Right ventricle myocardium superior (tissue), 1 donor: ENCODE results near the gene FOXN1. TPM values are rescaled to one million over a fixed set of nuclear protein-coding genes. Genes with fewer than 3 reads are reported as not detected.
"Not testable (repeated sequence)": the region's sequence is repeated elsewhere in the genome, so short reads cannot be mapped to it uniquely, and the experiment has no call there.

Experiments used
- ATAC-seq: fragments of 200-7000 bp; cut with Tn5 transposase; one replicate; pipeline ENCODE4 v1.9.1; 2020; ENCODE audit warnings: mild to moderate bottlenecking; ENCODE audit not compliant: poor library complexity
- DNase-seq: peaks from one replicate; pipeline ENCODE4 v3.0.0-alpha.2; 2020
- intact Hi-C: fragments of 100-400 bp; cut with DNase I; formaldehyde crosslinking; loops from one replicate; pipeline ENCODE4 v1.11.2; 2022
- total RNA-seq: library from RNA; stranded (reverse); fragmentation: NEBNext Ultra II Directional; extraction: Animal tissue kit (Norgen Biotek cat#: 25700); gene quantifications from one replicate; pipeline ENCODE4 v1.2.1, GENCODE V29; 2021
- donor health status: DM: no; HTN: yes; CAD: no; lungs with severe emphysema.

FOXN1 gene
- total RNA-seq, 1 donor from 2014 or later = not detected

DNA sequence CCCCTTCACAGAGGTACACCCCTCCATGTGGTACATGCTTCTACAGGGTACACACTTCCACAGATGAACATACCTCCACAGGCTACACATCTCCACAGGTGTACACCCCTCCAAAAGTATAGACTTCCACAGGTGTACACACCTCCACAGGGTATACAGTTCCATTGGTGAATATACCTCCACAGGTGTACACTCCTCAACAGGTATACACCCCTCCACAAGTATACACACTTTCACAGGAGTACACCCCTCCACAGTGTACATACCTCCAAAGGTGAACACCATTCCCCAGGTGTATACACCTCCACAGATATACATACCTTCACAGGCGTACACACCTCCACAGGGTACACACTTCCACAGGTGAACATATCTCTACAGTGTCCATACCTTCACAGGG is 9.4 kb downstream of the FOXN1 start:
- ATAC-seq (no peak), DNase-seq (no peak)
- intact Hi-C loops = no loop called here

DNA sequence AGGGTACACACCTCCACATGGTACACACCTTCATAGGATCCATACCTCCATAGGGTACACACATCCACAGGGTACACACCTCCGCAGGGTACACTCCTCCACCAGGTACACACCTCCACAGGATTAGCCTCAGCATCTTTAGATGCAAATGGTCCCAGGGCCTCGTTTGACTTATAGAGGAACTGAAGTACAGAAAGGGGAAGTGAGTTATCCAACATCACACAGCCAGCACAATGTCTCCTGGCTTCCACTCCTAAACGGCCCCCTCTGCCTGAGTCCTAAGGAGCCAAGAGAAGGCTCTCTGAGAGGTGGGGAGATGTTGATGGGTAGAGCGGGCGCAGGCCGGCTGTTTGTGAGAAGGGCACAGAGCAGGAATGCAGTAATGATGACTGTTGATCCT is 12.0 kb downstream of the FOXN1 start:
- ATAC-seq (no peak), DNase-seq (no peak)
- intact Hi-C loops = no loop called here

DNA sequence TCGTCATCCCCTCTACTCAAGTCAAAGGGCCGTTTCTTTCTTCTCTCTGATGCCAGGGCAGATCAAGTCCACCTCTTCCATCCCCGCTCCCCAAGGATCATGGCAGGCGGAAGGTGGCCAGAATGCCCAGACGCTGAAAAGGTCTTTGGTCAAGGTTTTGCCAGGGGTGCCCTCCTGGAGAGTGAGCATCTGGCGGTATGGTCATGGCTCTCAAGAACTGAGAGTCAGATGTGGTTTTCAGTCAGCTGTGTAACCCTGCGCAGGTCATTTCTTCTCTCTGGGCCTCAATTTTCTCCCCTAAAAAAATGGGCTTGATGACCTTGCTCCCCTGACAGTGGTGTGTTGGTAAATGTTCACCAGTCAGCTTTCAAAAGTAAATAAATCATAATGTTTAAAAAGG is 12.4 kb downstream of the FOXN1 start:
- ATAC-seq = no peak
- no peak for DNase-seq
- intact Hi-C loops = no loop called here

DNA sequence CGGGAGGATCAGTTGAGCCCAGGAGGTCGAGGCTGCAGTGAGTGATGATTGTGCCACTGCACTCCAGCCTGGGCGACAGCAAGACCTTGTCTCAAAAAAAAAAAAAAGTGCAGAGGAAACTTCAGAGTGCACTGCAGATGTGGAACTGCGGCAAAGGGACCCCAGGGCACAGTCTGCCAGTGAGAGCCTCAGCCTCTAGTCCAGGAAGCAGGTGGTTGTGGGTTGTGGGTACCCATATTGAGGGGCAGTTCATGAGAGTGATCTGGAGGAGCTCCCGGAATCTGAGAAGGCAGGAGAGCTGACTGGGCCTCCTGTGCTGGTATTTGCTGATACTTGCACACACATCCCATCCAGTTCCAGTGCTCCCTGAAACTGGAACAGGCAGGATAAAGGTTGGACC is 13.1 kb downstream of the FOXN1 start:
- intact Hi-C loops = no loop called here
- DNase-seq (no peak), ATAC-seq (no peak)

DNA sequence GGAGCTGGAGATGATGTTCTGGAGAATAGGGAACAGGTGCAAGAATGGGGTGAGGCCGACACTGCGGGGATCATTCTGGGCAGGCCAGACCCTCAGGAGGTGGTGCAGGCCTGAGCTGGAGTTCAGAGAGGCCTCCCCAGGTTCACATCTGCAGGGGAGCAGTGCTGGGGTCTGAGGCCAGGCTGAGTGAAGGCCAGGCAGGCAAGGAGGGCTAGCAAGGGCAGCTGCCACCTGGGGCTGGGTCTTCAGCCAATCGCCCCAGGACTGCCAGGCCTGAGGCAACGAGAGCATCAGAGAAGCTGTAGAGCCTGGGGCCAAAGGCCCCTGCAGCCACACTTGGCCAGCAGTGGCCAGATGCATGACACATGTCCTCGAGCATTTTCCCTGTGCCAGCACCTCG is 14.5 kb downstream of the FOXN1 start:
- intact Hi-C loops = no loop called here
- DNase-seq (peak; percentile 17), ATAC-seq (no peak)

DNA sequence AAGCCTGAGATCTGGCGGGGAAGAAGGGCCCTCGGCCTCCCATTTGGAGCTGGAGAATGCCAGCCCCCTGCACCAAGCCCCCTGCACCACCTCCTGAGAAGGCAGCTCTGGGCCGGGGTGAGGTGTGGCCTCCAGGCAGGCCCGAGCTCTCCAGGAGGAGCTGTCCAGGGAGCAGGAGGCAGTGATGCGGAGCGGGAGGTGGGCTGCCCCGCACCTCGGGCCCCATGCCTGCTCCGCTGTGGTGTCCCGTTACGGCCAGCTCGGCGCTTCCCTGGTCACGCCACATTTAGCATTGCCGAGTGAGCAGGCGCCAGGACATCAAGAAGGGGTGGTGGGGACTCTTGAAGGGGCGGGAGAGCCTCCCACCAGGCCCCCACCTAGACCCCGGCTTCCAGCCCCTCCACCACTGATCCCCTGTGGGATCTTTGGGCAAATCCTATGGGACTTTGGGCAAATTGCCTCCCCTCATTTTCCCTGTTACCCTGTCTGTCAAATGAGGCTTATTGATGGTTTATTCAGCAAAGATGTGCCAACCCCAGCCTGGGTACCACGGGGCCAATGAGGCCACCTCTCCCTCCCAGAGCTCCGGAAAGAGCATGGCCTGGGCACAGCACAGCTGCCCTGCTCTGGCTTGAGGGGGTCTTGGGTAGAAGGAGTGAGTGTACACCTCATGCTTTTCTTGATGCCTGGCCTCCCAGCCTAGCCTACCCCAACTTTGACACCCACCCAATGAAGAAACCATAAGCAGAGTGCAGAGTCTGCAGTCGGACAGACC is 15.3 kb downstream of the FOXN1 start:
- ATAC-seq (no peak), DNase-seq (peak; percentile 20)
- intact Hi-C loops = no loop called here

DNA sequence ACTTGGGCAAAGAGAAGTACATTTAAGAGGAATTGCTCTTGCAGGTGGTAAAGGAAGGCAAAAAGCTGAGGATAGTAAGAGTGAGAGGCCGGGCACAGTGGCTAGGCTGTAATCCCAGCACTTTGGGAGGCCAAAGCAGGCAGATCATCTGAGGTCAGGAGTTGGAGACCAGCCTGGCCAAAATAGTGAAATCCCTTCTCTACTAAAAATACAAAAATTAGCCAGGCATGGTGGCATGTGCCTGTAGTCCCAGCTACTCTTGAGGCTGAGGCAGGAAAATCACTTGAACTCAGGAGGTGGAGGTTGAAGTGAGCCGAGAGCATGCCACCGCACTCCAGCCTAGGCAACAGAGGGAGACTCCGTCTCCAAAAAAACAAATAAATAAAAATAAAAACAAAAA is 16.1 kb downstream of the FOXN1 start:
- intact Hi-C loops, ATAC-seq: not testable (repeated sequence)
- DNase-seq = peak; percentile 8

DNA sequence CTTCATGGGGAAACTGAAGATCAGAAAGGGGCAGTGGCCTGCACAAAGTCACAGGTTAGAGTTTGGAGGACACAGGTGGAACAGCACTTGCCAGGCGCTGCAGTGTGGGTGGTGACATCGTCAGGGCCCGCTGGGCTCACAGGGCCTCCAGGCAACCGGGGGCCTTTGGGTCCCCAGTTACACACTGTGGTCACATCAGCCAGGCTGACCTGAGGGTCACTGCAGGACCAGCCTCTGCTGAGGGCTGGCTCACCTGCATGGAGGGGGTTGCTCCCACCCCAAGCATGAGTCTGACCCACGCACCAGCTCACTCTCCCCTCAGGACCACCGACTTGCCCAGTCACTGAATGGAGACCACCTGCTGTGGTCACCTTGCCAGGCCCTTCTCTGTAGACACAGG is 17.0 kb downstream of the FOXN1 start:
- DNase-seq (no peak), ATAC-seq (no peak)

DNA sequence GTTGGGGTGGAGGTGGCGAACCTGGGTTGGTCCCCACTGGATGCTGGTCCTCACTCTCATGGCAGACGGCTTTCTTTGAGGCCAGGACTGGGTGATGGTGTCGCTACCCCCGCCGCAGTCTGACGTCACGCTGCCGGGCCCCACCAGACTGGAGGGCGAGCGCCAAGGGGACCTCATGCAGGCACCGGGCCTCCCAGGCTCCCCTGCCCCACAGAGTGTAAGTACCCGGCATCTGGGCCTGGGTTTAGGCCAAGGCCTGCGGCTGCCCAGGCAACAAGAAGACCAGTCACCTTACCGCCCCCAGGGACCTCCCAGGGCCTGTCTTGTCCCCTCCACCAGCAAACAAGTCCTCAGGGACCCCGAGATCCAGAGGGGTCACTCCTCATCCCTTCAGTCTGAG is 17.7 kb downstream of the FOXN1 start:
- intact Hi-C loops = no loop called here
- DNase-seq (peak; percentile 27), ATAC-seq (no peak)

More for the DNA sequence above, 17.0 kb downstream of the FOXN1 start:
- intact Hi-C loops = no loop called here

DNA sequence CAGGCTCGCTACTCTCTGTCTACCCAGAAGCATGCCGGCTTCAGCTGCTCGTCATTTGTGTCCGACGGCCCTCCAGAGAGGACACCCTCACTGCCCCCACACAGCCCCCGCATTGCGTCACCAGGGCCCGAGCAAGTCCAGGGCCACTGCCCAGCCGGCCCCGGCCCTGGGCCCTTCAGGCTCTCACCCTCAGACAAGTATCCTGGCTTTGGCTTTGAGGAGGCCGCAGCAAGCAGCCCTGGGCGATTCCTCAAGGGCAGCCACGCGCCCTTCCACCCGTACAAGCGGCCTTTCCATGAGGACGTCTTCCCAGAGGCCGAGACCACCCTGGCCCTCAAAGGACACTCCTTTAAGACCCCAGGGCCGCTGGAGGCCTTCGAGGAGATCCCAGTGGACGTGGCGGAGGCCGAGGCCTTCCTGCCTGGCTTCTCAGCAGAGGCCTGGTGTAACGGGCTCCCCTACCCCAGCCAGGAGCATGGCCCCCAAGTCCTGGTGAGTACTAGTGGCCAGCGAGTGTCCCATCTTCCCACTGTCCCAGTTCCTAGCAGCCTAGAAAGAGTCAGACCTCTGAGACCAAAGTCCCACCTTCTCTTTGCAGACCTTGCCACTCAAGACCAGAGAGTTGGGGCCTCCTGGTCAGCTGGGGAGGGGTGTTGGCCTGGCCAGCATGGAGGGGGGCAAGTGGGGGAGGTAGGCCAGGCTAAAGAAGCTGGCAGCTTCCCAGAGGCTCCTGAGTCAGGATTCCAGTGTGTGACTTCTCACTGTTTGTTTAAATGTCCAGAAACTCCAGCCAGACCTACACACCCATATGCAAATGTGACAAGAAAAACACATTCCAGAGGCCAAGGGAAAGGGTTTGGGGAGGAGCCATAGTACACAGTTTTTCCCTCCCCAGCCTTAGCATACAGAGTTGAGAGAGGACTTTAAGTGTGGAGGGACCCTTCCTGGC is 18.6 kb downstream of the FOXN1 start:
- no peak for ATAC-seq
- intact Hi-C loops = no loop called here
- DNase-seq = peak; percentile 33

DNA sequence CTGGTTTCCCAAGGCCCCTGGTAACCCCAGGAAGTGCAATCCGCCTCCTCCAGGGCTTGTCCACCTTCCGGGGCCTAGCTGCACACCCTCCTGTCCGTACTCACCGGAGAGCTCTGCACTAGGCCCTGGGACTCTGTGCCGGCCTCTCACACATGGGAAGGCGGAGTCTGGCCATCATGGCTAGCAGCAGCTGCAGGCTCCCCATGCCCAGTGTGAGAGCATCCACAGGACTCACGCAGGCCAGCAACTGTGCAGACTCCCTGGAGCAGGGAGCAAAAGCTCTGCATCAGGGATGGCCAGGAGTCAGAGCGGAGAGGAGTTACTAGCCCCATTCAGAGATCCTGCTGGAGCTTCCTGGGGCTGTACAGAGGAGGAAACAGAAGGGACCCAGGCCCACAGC is 20.2 kb downstream of the FOXN1 start:
- no peak for DNase-seq
- intact Hi-C loops = no loop called here
- ATAC-seq = no peak

DNA sequence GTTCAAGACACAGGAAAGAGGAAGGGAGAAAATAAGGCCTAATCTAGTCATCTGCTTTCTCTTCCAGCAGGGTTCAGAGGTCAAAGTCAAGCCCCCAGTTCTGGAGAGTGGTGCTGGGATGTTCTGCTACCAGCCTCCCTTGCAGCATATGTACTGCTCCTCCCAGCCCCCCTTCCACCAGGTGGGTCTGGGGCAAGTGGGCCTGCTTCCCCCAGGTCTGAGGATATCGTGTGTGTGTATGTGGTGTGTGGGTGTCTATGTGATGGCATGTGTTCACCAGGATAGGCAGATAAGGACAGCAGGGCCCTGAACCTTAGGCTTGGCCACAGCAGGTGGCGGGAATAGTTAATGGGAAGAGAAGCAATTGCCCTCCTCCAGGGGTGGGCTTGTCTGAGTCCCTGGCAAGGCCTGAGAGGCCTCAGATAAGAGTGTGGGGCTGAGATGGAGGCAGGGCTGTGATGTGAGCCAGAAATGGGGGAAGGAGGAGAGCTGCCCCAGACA is 21.1 kb downstream of the FOXN1 start:
- ATAC-seq (no peak), DNase-seq (no peak)
- intact Hi-C loops = no loop called here

DNA sequence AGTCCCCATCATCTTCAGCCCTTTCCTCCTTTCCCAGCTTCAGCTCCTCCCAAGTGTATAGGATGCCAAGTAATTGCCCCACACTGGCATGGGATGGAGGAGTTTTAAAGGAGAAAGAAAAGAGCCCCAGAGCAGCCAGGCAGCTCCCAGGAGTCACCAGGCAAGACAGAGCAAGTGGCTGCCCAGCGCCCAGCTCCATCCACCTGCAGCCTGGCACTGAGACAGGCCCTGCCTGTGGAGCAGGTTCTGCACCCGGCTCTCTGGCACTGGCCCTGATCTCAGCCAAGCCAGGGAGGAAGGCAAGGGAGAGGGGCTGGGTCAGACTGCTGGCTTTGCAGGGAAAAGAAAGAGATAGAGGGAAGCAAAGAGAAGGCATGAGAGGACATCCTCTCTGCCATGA is 21.7 kb downstream of the FOXN1 start:
- intact Hi-C loops = no loop called here
- DNase-seq (peak; percentile 10), ATAC-seq (no peak)

DNA sequence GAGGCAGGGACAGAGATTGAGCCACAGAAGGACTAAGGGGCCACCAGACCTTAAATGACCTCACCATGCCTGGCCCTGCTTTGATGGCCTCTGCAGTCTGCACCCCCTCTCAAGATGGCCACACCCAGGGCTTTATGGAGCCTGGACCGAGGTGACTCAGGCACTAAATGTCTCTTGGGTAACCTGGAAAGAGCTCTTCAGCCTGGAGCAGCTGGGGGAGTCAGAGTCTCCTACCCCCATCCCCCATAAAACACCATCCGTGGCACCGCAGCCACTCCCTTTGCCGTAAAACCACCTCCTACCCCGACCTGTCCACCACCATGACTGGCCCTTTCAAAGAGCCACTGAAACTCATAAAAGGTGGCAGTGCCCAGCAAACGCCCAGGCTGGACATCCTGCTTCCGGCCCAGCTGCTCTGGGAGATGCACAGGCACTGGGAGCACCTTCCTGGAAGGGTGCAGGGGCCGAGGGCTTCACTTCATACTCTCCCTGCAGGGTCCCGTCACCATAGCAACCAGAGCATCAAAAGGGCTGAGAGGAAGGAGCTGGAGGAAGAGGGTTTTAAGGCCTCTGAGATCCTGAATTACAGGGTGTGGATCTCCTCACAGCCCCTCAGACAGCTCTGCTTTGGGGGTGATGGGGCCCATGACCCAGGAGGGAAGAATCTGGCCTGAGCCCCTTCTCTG is 22.3 kb downstream of the FOXN1 start:
- peak; percentile 14 for DNase-seq
- intact Hi-C loops = no loop called here
- no peak for ATAC-seq

DNA sequence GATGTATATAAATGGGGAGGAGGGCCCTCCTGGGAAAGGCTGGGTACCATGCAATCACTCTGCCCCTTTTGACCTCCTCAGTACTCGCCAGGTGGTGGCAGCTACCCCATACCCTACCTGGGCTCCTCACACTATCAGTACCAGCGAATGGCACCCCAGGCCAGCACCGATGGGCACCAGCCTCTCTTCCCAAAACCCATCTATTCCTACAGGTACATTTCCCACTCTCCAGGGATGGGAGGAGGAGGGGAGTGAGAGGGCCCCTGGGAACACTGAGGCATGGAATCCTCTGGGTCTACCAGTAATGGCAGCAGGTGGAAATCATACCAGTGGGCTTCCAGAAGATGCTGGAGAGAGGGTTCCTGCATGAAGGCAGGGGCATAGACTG is 22.9 kb downstream of the FOXN1 start:
- DNase-seq (no peak), ATAC-seq (no peak)
- intact Hi-C loops = no loop called here

DNA sequence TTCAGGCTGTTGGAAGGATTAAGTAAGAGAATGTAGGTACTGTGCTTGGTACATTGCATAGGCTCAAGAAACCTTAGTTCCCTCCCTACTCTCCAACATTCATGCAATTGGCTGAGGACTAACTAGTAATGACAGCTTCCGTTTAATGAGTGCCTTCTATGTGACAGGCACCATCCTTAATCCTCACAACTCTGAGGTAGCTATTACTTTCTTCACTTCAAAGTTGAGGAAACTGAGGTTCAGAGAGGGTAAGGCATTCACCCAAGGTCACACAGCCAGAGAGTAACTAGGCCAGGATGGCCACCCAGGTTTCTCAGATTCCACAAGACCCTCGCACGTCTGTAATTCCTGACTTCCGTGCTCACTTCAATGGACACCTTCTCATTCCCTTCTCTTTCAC is 24.1 kb downstream of the FOXN1 start:
- intact Hi-C loops = no loop called here
- DNase-seq (no peak), ATAC-seq (no peak)

DNA sequence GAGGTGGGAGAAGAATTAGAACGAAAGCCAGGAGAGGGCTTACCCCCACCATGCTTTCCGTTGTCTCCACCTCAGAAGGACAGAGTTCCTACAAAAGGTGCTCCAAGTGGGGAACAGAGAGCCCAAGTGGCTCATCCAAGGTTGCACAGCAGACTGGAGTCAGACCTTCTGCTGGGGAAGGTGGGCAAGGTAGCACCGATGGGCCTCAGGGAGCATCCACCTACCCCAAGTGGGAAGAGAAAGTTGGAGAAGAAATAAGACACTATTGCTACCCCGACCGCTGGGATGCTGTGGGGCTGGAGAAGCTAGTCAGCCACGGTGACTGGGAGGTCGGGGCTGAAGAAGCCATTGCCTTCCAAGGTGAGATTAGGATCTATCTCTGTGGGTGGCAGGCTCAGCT is 24.8 kb downstream of the FOXN1 start:
- ATAC-seq (no peak), DNase-seq (no peak)
- intact Hi-C loops = no loop called here

DNA sequence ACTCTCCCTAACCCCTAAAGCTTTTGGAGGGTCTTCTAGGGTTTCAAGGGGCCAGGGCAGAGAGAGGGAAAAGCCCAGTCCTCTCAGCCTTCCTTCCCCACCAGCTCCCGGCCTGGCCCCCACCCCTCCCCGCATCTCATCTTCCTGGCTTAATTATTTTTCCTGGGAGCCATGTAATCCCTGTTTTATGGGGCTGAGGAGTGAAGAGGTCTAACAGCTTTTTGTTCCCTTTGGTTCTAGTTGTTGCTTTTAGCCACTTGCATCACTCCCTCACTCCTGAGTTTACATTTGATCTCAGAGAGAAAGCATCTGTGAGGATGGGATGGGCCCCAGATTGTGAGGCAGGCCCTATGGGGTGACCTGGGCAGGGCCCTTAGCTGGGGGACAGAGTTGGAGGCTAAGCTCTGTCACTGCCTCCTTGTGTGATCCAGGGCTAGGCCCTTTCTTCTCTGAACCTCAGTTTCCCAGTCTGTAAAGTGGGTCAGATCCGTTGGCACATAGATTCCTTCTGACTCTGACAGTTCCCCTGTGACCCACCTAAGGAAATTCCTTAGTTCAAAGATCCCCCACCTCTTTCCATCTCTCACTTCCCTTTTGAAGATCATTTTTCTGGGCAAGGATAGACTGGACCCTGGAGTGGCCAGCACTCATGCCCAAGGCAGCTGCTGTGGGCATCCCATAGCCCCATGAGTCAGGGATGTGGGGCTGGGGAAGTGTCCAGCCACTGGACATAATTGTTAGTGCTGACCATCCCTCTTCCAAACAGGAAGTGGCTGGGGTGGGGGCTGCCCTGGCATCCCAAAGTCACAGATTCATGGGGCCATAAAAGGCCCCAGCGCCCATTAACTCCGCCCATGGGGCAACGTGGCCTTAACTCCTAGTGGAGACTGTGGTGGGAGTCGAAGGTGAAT is 26.2 kb downstream of the FOXN1 start:
- ATAC-seq (no peak), DNase-seq (peak; percentile 3)
- intact Hi-C loops = no loop called here
